HCT116 (cell line): ENCODE data around the gene COQ2.

Experiments
- EZH2 ChIP-seq: fragments of 200-600 bp; sonication (generic); IDR thresholded peaks from 2 replicates; pipeline ENCODE4 v1.6.1; 2017; ENCODE audit warnings: antibody characterized with exemption, mixed run types
- FOSL1 ChIP-seq: IDR thresholded peaks from 2 replicates; pipeline ENCODE4 v1.6.1; 2012; ENCODE audit warnings: low read depth
- JUND ChIP-seq: IDR thresholded peaks from 2 replicates; pipeline ENCODE4 v1.6.1; 2012
- POLR2A ChIP-seq: IDR thresholded peaks from 2 replicates; pipeline ENCODE4 v1.7.0; 2011; ENCODE audit warnings: borderline replicate concordance; ENCODE audit not compliant: insufficient read depth, insufficient read length; ENCODE audit errors: extremely low read depth
- SIN3A ChIP-seq: IDR thresholded peaks from 2 replicates; pipeline ENCODE4 v1.6.1; 2012; ENCODE audit warnings: low read depth
- SP1 ChIP-seq: IDR thresholded peaks from 2 replicates; pipeline ENCODE4 v1.6.1; 2012; ENCODE audit warnings: low read depth
- YY1 ChIP-seq: IDR thresholded peaks from 2 replicates; pipeline ENCODE4 v1.6.1; 2011; ENCODE audit warnings: low read length, low read depth, moderate library complexity, mild to moderate bottlenecking; ENCODE audit not compliant: insufficient replicate concordance; ENCODE audit errors: extremely low read depth
- TF ChIP-seq, protein P1 (sequence below), 3 experiments: fragments of 200-600 bp in 1 of 3; sonication (generic) in 1 of 3; IDR thresholded peaks in 2 of 3; conservative IDR thresholded peaks in 1 of 3; 2 replicates each; pipeline ENCODE4 v1.5.1; 2012 to 2017; ENCODE audit warnings: low read depth in 2 of 3, low read length in 2 of 3, antibody characterized with exemption in 1 of 3, borderline replicate concordance in 1 of 3, control low read depth in 1 of 3, mild to moderate bottlenecking in 1 of 3, mixed read lengths in 1 of 3, mixed run types in 1 of 3, moderate library complexity in 1 of 3; ENCODE audit not compliant: insufficient read depth in 1 of 3
- TF ChIP-seq, protein P2 (sequence below): IDR thresholded peaks from 2 replicates; pipeline ENCODE4 v1.6.1; 2012

DNA sequence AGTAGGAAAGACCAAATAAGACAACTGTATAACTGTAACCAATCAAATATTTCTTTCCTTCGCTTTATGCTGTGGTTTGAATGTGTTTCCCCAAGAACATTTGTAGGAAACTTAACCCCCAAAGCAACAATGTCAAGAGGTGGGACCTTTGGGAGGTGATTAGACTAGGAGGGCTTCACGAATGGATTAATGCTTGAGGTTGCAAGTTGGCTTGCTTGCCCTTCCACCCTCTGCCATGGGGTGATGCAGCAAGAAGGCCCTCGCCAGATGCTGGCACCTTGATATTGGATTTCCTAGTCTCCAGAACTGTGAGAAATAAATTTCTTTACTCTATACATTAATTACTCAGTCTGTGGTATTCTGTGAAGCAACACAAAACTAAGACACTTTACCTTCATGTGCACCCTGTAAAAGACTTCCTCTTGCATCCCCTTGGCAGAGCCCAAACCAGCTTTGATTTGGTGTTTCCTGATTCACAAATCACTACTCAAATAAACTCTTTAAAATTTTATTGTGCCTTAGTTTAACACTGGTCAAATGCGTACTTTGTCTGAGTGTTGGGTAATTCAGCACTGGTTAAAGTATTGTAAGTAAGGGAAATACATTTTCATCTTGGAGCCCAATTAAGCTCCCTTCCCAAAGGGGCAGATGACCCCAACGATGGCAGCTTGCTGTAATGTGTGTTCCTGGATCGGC is 59.9 kb downstream of the COQ2 start:
- TF ChIP-seq JUND (no peak), FOSL1 (no peak), EZH2 (no peak), YY1 (no peak), POLR2A (no peak), SP1 (no peak), SIN3A (no peak)
- TF ChIP-seq, protein P1, sequence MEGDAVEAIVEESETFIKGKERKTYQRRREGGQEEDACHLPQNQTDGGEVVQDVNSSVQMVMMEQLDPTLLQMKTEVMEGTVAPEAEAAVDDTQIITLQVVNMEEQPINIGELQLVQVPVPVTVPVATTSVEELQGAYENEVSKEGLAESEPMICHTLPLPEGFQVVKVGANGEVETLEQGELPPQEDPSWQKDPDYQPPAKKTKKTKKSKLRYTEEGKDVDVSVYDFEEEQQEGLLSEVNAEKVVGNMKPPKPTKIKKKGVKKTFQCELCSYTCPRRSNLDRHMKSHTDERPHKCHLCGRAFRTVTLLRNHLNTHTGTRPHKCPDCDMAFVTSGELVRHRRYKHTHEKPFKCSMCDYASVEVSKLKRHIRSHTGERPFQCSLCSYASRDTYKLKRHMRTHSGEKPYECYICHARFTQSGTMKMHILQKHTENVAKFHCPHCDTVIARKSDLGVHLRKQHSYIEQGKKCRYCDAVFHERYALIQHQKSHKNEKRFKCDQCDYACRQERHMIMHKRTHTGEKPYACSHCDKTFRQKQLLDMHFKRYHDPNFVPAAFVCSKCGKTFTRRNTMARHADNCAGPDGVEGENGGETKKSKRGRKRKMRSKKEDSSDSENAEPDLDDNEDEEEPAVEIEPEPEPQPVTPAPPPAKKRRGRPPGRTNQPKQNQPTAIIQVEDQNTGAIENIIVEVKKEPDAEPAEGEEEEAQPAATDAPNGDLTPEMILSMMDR (IDR thresholded peaks at IDR 0.05 in 2 of 3, conservative IDR thresholded peaks at IDR 0.05 in 1 of 3; ENCODE audit: borderline replicate concordance in 1 of 3, insufficient read depth in 1 of 3, low read depth in 2 of 3, low read length in 2 of 3) = no peak
- TF ChIP-seq, protein P2, sequence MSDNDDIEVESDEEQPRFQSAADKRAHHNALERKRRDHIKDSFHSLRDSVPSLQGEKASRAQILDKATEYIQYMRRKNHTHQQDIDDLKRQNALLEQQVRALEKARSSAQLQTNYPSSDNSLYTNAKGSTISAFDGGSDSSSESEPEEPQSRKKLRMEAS = no peak
